Nephron progenitor cell (in vitro differentiated cells): ENCODE data around the gene AQP12B.

Experiments used
- DNase-seq: peaks from one replicate; pipeline ENCODE4 v3.0.0; 2021
- H3K27ac Mint-ChIP-seq: 2 replicates; pipeline ENCODE4 v1.8.0; 2021; ENCODE audit warnings: mild to moderate bottlenecking, moderate library complexity, mixed read lengths
- H3K27me3 Mint-ChIP-seq: 2 replicates; pipeline ENCODE4 v1.8.0; 2021; ENCODE audit warnings: mild to moderate bottlenecking, low read depth, mixed read lengths; ENCODE audit not compliant: poor library complexity
- H3K36me3 Mint-ChIP-seq: 2 replicates; pipeline ENCODE4 v1.8.0; 2021; ENCODE audit warnings: low read depth, mixed read lengths
- H3K4me1 Mint-ChIP-seq: 2 replicates; pipeline ENCODE4 v1.8.0; 2021; ENCODE audit warnings: mixed read lengths
- H3K4me3 Mint-ChIP-seq: 2 replicates; pipeline ENCODE4 v1.8.0; 2021; ENCODE audit warnings: mild to moderate bottlenecking, moderate library complexity, mixed read lengths
- H3K9me3 Mint-ChIP-seq: 2 replicates; pipeline ENCODE4 v1.8.0; 2021; ENCODE audit warnings: mild to moderate bottlenecking, moderate library complexity, mixed read lengths
- TF ChIP-seq, protein P1 (sequence below): fragments of 200-600 bp; sonication (generic); IDR thresholded peaks from 2 replicates; pipeline ENCODE4 v1.5.0; 2021; ENCODE audit warnings: antibody characterized with exemption

AQP12B gene

DNA sequence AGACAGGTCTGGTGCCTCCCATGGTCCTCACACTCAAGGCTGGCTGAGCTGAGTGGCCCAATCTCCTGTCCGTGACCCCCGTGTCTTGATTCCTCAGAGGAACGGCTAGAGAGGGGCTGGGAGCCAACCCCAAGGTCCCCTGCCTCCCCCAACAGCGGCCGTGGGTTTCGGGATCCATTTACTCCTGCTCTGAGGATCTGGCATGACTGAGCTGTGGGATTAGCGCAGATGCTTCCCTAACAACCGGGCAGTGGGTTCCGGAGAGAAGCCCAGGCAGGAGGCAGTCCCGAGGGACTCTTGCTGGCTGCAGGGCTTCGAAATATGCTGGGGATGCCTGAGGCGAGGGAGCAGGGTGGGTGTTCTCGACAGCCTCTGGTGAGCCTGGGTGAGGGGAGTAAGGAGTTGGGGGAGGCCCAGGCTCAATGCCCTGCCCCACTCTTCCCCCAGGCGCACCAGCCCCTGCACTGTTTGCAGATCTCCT lies 38.5 kb downstream of the AQP12B start:
- peaks cover 27% of the 10 kb centered on the region for H3K4me1 Mint-ChIP-seq
- H3K27me3 Mint-ChIP-seq, result peaks cover 57% of the 10 kb centered on the region
- DNase-seq, result no peak
- no peak overlapping the region for H3K4me3 Mint-ChIP-seq
- H3K36me3 Mint-ChIP-seq, result no peaks in the 10 kb centered on the region
- H3K27ac Mint-ChIP-seq, result no peak overlapping the region
- TF ChIP-seq, protein P1, sequence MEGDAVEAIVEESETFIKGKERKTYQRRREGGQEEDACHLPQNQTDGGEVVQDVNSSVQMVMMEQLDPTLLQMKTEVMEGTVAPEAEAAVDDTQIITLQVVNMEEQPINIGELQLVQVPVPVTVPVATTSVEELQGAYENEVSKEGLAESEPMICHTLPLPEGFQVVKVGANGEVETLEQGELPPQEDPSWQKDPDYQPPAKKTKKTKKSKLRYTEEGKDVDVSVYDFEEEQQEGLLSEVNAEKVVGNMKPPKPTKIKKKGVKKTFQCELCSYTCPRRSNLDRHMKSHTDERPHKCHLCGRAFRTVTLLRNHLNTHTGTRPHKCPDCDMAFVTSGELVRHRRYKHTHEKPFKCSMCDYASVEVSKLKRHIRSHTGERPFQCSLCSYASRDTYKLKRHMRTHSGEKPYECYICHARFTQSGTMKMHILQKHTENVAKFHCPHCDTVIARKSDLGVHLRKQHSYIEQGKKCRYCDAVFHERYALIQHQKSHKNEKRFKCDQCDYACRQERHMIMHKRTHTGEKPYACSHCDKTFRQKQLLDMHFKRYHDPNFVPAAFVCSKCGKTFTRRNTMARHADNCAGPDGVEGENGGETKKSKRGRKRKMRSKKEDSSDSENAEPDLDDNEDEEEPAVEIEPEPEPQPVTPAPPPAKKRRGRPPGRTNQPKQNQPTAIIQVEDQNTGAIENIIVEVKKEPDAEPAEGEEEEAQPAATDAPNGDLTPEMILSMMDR, result no peak
- H3K9me3 Mint-ChIP-seq, result no peaks in the 10 kb centered on the region

DNA sequence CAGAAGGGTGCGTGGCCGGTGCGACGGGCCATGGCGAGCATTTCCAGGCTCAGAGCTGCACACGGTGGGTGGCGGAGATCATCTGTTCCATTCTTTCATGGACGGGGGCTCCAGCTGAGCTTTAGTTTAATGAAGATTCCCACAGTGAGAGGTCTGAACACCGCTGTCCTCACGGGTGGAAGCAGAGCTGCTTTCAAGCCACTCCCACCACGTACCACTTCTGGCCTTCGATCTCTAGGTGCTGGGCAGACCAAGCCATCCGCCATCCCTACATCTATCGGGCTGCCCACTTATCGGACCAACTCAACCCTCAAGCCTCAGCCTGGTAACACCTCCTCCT lies 38.9 kb downstream of the AQP12B start:
- Mint-ChIP-seq H3K27me3 (peaks cover 57% of the 10 kb centered on the region), H3K9me3 (peaks cover 2% of the 10 kb centered on the region), H3K4me3 (no peak overlapping the region), H3K4me1 (peaks cover 23% of the 10 kb centered on the region), H3K36me3 (no peaks in the 10 kb centered on the region), H3K27ac (no peak overlapping the region)
- TF ChIP-seq, protein P1, result no peak
- no peak for DNase-seq

DNA sequence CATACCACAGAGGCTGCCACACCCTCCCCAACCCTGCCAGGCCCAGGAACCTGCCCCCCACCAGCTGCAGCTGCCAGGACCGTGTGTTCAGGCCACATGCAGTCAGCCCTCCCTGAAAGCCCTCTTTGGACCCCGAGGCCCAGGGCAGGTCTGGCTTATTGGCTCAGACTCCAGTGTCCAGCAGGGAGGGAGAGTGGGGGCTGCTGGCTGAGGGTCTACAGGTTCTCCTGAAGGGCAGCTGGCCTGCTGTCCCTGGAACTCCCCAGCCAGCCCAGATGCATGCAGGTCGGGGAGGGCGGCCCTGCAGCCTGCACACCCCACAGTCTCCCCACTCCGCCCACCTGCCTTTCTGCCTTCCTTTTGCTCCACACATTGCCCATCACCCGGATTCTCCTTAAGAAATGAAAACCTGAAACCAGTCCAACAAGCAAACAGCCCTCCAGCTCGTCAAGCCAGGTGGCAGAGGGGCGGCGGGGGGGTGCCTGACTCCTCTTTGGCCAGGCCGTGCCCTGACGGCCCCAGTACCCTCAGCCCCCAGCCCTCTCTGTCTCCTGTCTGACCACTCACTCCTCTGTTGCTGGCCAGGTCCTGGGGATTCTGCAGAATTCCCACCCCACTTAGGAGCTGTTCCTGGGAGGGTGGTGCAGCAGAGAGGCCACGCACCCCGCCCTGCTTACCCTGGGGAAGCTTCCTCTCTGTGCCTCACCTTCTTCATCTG lies 39.4 kb downstream of the AQP12B start:
- Mint-ChIP-seq H3K27me3 (peaks cover 57% of the 10 kb centered on the region), H3K36me3 (no peaks in the 10 kb centered on the region), H3K4me3 (no peak overlapping the region), H3K27ac (no peak overlapping the region), H3K9me3 (peaks cover 5% of the 10 kb centered on the region), H3K4me1 (peaks cover 18% of the 10 kb centered on the region)
- TF ChIP-seq, protein P1, result no peak
- DNase-seq, result no peak

DNA sequence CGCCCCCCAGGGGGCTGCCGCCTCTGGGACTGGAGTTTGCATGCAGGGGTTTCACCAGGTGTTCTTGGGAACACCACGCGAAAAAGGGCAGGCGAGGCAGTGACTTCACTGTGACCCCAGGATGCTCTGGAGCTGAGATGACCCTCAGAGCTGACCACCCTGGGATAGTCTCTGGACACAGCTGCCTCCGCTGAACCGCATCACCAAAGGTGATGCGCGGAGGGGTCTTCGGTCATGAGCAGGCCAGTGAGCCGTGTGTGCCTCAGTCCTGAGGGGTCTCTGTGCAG lies 39.9 kb downstream of the AQP12B start:
- Mint-ChIP-seq H3K9me3 (peaks cover 8% of the 10 kb centered on the region), H3K27ac (no peak overlapping the region), H3K4me3 (no peak overlapping the region), H3K36me3 (no peaks in the 10 kb centered on the region), H3K27me3 (peaks cover 57% of the 10 kb centered on the region), H3K4me1 (peaks cover 16% of the 10 kb centered on the region)
- TF ChIP-seq, protein P1, result no peak
- no peak for DNase-seq

DNA sequence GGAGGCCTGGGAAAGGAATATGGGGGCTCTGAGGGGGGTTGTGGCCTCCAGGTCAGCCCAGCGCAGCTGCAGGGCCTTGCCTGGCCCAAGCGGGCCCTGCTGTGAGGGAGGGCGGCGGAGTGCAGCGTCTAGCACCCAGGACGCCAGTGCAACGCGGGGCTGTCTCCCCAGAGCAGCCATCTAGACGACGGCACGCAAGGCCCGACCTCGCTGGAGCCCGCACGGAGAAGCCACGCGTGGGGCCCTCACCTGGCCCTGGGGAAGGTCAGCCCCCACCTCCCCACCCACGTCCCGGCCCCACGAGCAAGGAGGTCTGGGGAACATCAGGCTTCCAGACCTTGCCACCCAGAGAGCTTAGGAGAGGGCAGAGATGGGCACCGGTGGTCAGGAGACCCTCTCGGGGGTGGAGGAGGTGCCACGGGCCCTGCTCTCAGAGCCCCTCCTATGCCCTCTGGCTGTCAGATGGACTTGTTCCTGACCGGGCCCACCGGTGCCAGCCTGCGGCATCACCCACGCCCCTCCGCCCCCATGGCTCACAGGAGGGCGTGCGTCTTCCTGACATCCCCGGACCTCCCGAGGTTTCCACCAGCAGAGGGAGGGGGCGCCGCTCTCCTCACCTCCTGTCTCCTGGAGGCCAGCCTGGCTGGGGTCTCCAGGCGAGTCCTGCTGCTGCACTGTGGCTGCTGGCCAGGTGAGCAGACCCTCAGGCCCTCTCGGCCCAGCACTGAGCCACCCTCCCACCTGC lies 40.5 kb downstream of the AQP12B start:
- no peak for DNase-seq
- Mint-ChIP-seq H3K9me3 (peaks cover 8% of the 10 kb centered on the region), H3K4me1 (peaks cover 11% of the 10 kb centered on the region), H3K4me3 (no peak overlapping the region), H3K27me3 (peaks cover 57% of the 10 kb centered on the region), H3K36me3 (no peaks in the 10 kb centered on the region), H3K27ac (no peak overlapping the region)
- TF ChIP-seq, protein P1, result no peak

DNA sequence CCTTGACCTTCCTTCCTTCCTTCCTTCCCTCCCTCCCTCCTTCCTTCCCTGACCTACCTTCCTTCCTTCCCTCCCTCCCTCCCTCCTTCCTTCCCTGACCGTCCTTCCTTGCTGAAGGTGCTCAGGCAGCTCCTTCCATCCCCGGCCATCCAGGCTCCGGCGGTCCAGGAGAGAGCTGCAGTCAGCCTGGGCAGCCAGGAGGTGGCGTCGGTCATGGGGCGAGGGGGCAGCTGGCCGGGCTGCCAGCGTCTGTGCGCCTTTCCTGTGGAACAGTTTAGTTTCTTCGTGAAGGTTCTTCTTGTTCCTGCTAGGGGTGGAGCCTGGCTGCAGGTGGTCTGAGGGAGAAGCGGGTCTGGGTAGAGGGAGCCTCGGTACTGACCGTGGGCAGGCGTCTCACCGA lies 41.7 kb downstream of the AQP12B start:
- Mint-ChIP-seq H3K9me3 (peaks cover 8% of the 10 kb centered on the region), H3K4me3 (no peak overlapping the region), H3K27ac (no peak overlapping the region), H3K4me1 (peaks cover 11% of the 10 kb centered on the region), H3K36me3 (no peaks in the 10 kb centered on the region), H3K27me3 (peaks cover 66% of the 10 kb centered on the region)
- TF ChIP-seq, protein P1, result peak; percentile 44
- peak; percentile 74 for DNase-seq
